CD4-positive, alpha-beta T cell (primary cell): ENCODE results near the gene HIBADH. TPM values are rescaled to one million over a fixed set of nuclear protein-coding genes. Genes with fewer than 3 reads are reported as not detected.

Experiments
- ATAC-seq: fragments of 200-7000 bp; cut with Tn5 transposase; one replicate; pipeline ENCODE4 v1.10.0; 2022; ENCODE audit warnings: mild to moderate bottlenecking; ENCODE audit not compliant: poor library complexity
- CTCF ChIA-PET: fragments of 350-600 bp; sonication (Branson Sonifier 250); formaldehyde crosslinking; loops from one replicate; lab custom pipeline; 2021; ENCODE audit warnings: antibody characterized with exemption, inconsistent platforms; lab: Charles Lee
- POLR2A ChIA-PET: fragments of 350-600 bp; sonication (Branson Sonifier 250); formaldehyde crosslinking; loops from one replicate; lab custom pipeline; 2021; ENCODE audit warnings: antibody characterized with exemption, inconsistent platforms; lab: Charles Lee
- DNase-seq, 14 experiments: peaks; one replicate each; pipeline ENCODE4 v3.0.0-alpha.2; 2013 to 2020; ENCODE audit warnings: mixed read lengths in 2 of 14
- H3K27ac ChIP-seq, 2 donors: one replicate each; pipeline versions ENCODE4 v1.5.1 to v1.7.0; 2013; ENCODE audit warnings: low read length in 2 of 2, low read depth in 1 of 2, mild to moderate bottlenecking in 1 of 2
- H3K27me3 ChIP-seq, 2 experiments: 1 replicate in 1 of 2; 2 replicates in 1 of 2; pipeline versions ENCODE4 v1.6.1 to v1.7.0; 2013; ENCODE audit warnings: low read length in 2 of 2, control low read depth in 1 of 2, mild to moderate bottlenecking in 1 of 2, moderate library complexity in 1 of 2; ENCODE audit not compliant: insufficient read depth in 2 of 2, control insufficient read depth in 1 of 2
- H3K36me3 ChIP-seq: one replicate; pipeline ENCODE4 v1.6.1; 2013; ENCODE audit warnings: low read length, control low read depth; ENCODE audit not compliant: insufficient read depth
- H3K4me1 ChIP-seq: one replicate; pipeline ENCODE4 v1.6.1; 2013; ENCODE audit warnings: low read length, control low read depth; ENCODE audit not compliant: insufficient read depth
- H3K4me3 ChIP-seq: one replicate; pipeline ENCODE4 v1.5.1; 2013; ENCODE audit warnings: mild to moderate bottlenecking, low read length, moderate library complexity
- H3K9me3 ChIP-seq, 2 experiments: 1 replicate in 1 of 2; 2 replicates in 1 of 2; pipeline versions ENCODE4 v1.6.1 to v1.7.0; 2013; ENCODE audit warnings: low read length in 2 of 2, mild to moderate bottlenecking in 2 of 2, control low read depth in 1 of 2, moderate library complexity in 1 of 2; ENCODE audit not compliant: control insufficient read depth in 1 of 2, insufficient read depth in 1 of 2
- H3K27ac Mint-ChIP-seq: one replicate; pipeline ENCODE4 v1.8.0; 2020; ENCODE audit warnings: mixed read lengths
- H3K27me3 Mint-ChIP-seq: one replicate; pipeline ENCODE4 v1.8.0; 2021; ENCODE audit warnings: mixed read lengths
- H3K36me3 Mint-ChIP-seq: one replicate; pipeline ENCODE4 v1.8.0; 2021; ENCODE audit warnings: low read depth, mixed read lengths
- H3K4me1 Mint-ChIP-seq: one replicate; pipeline ENCODE4 v1.8.0; 2021; ENCODE audit warnings: low read depth, mixed read lengths
- H3K4me3 Mint-ChIP-seq: one replicate; pipeline ENCODE4 v1.8.0; 2020; ENCODE audit warnings: mild to moderate bottlenecking, mixed read lengths
- H3K9me3 Mint-ChIP-seq: one replicate; pipeline ENCODE4 v1.8.0; 2020; ENCODE audit warnings: mixed read lengths
- CTCF ChIP-seq: fragments of 200-600 bp; IDR thresholded peaks from one replicate; pipeline ENCODE4 v1.8.0; 2022; ENCODE audit warnings: antibody characterized with exemption, mild to moderate bottlenecking
- intact Hi-C, 2 experiments: fragments of 100-400 bp; cut with DNase I in 1 of 2; cut with micrococcal nuclease in 1 of 2; formaldehyde crosslinking; loops; one replicate each; pipeline versions ENCODE4 v1.15.1 to v1.9.0; 2023 to 2025; cut with DNase I, micrococcal nuclease
- total RNA-seq, 174 experiments: library from RNA in 2 of 174; stranded (reverse) in 2 of 174; gene quantifications; one replicate each; pipeline ENCODE4 v1.2.3 and lab custom pipeline; 2021 to 2026

Gene HIBADH
- total RNA-seq, 2 experiments from 2014 or later = 6.3 to 8.4 TPM

DNA sequence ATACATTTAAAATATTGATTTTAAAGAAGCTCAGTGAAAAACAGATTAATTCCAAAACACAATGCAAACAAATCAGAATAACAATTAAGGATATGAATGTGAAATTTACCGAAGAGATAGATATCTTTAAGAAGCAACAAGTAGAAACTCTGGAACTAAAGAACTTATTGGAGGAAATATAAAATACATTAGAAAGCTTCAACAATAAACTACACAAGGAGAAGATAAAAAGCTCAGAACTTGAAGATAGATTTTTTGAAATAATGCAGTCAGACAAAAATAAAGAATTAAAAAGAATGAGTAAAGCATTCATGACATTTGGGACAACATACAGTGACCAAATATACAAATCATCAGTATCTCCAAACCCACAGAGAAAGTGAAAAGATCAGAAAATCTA lies 43.2 kb downstream of the HIBADH start:
- H3K27ac Mint-ChIP-seq = no peak overlapping the region
- Histone ChIP-seq H3K4me1 (no peaks in the 10 kb centered on the region), H3K27me3 (no peaks in the 10 kb centered on the region), H3K36me3 (peaks cover 5% of the 10 kb centered on the region), H3K9me3 (peaks cover 21 to 41% of the 10 kb centered on the region in 2 experiments), H3K4me3 (no peak overlapping the region), H3K27ac (no peak overlapping the region)
- peaks cover 23% of the 10 kb centered on the region for H3K9me3 Mint-ChIP-seq
- intact Hi-C loops = no loop called here
- CTCF ChIA-PET = no interaction called here
- POLR2A ChIA-PET = no interaction called here
- no peak overlapping the region for H3K4me3 Mint-ChIP-seq
- no peak for DNase-seq
- H3K36me3 Mint-ChIP-seq = peaks cover 77% of the 10 kb centered on the region
- no peak for ATAC-seq
- no peaks in the 10 kb centered on the region for H3K27me3 Mint-ChIP-seq
- no peak for TF ChIP-seq CTCF
- no peaks in the 10 kb centered on the region for H3K4me1 Mint-ChIP-seq

GRCh38 chr7:27617651-27618381 lies 44.9 kb downstream of the HIBADH start:
- intact Hi-C loops = no loop called here
- Histone ChIP-seq H3K36me3 (peaks cover 5% of the 10 kb centered on the region), H3K27ac (no peak overlapping the region), H3K9me3 (peaks cover 21 to 40% of the 10 kb centered on the region in 2 experiments), H3K4me1 (no peaks in the 10 kb centered on the region), H3K4me3 (no peak overlapping the region), H3K27me3 (no peaks in the 10 kb centered on the region)
- H3K9me3 Mint-ChIP-seq = peaks cover 18% of the 10 kb centered on the region
- ATAC-seq (no peak), DNase-seq (no peak)
- TF ChIP-seq CTCF = no peak
- no peak overlapping the region for H3K27ac Mint-ChIP-seq
- no peaks in the 10 kb centered on the region for H3K27me3 Mint-ChIP-seq
- H3K4me3 Mint-ChIP-seq = no peak overlapping the region
- no peaks in the 10 kb centered on the region for H3K4me1 Mint-ChIP-seq
- POLR2A ChIA-PET = no interaction called here
- CTCF ChIA-PET = no interaction called here
- H3K36me3 Mint-ChIP-seq = peaks cover 62% of the 10 kb centered on the region

DNA sequence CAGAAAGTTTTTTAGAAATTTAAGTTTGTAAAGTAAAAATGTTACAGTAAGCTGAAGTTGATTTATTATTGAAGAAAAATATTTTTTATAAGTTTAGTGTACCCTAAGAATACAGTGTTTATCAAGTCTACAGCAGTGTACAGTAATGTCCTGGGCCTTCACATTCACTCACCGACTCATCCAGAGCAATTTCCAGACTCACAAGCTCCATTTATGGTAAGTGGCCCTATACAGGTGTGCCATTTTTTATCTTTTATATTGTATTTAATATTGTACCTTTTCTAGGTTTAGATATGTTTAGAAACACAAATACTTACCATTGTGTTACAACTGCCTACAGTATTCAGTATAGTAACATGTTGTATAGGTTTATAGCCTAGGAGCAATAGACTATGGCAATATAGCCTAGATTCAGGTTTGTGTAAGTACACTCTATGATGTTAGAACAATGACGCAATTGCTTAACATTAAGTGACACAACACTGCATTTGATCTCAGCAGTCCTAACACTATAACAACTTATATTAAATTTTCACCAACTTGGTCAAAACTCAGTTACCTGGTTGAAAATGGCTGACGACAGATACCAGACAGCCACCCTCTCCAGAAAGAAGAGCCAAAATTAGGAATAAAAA lies 45.7 kb downstream of the HIBADH start:
- CTCF ChIA-PET = no interaction called here
- peaks cover 54% of the 10 kb centered on the region for H3K36me3 Mint-ChIP-seq
- intact Hi-C loops = no loop called here

More for the DNA sequence above, 45.7 kb downstream of the HIBADH start:
- DNase-seq (no peak), ATAC-seq (no peak)
- Histone ChIP-seq H3K36me3 (peaks cover 5% of the 10 kb centered on the region), H3K27ac (no peak overlapping the region), H3K9me3 (peaks cover 21 to 34% of the 10 kb centered on the region in 2 experiments), H3K4me1 (no peaks in the 10 kb centered on the region), H3K27me3 (no peaks in the 10 kb centered on the region), H3K4me3 (no peak overlapping the region)
- POLR2A ChIA-PET = no interaction called here
- H3K4me1 Mint-ChIP-seq = no peaks in the 10 kb centered on the region
- no peak overlapping the region for H3K27ac Mint-ChIP-seq
- no peaks in the 10 kb centered on the region for H3K27me3 Mint-ChIP-seq
- H3K9me3 Mint-ChIP-seq = peaks cover 12% of the 10 kb centered on the region
- TF ChIP-seq CTCF = no peak
- no peak overlapping the region for H3K4me3 Mint-ChIP-seq
